Anterior cingulate cortex (tissue), 58 donors: ENCODE data around the gene TBC1D19.
"Not testable (repeated sequence)": the region's sequence is repeated elsewhere in the genome, so short reads cannot be mapped to it uniquely, and the experiment has no call there.

Source experiments
- DNase-seq, 58 donors: peaks; one replicate each; lab custom pipeline; 2025; lab: John Stamatoyannopoulos, UW

TBC1D19 gene

GRCh38 chr4:26594778-26595177, 10.9 kb downstream of the TBC1D19 start:
- DNase-seq: no peak

DNA sequence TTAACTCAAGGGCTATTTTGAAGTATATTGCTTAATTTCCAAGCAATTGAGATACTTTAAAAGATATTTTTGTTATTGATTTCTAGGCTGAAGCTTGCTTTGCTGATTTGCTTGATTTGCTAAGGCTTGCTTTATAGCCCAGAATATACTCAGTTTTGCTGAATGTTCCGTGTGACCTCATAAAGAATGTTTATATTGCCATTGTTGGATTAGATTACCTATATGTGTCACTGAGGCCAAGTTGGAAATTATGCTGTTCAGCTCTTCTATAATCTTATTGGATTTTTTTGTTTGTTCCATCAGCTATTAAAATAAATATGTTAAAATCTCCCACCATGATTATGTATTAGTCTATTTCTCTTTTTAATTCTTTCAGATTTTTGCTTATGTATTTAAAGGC, 13.0 kb downstream of the TBC1D19 start:
- DNase-seq: no peak

GRCh38 chr4:26601204-26601603, 17.3 kb downstream of the TBC1D19 start:
- no peak for DNase-seq

DNA sequence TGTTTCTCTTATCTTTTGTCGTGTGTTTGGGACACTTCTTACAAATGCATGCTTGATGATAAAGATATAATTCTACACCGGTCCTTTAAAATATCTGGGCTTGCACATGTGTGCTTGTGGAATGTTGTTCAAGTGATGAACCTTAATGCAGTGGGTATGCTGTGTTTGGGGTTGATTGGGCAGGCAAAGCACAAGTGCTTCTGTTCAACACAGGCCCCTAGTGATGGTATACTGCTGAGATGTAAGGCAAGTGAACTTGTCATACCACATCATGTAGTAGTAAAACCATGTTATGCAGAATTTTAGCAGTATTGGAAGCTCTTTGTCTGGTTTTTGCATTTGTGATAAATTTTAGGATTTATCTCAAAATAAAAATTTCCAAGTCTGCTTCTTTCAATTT, 23.9 kb downstream of the TBC1D19 start:
- no peak for DNase-seq

DNA sequence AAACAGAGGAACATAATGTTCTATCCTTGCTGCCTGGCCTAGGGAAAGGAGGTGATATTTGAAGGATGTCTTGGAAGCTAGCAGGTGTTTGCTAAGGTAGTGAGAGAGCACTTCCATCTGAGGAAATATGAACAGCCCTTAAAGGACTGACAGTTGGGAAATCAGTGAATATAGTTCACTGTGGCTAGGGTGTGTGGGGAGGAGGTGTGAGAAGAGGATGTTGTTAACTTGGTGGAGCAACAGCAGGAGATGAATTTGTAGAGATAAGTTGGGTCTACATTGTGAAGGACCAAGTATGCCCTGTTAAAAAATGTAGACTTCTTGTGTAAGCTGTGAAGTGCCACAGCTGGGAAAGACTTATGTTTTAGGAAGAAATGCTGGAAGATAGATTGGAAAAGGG, 25.5 kb downstream of the TBC1D19 start:
- DNase-seq: no peak

DNA sequence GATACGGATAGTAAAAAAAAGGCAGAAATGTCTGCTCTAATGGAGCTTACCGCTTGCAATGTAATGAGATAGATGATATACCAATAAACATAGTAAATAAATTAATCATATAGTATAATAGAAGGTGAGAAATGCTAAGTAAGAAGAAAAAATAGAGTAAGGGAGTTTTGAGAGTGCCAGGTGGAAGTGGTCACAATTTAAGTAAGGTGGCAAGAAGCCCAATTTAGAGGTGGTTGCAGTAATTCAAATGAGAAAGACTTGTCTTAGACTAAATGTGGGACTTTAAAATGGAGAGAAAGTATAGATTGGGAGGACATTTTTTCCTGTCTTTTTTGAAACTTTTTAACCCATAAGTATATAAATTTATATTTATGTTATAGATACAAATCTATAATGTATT, 26.0 kb downstream of the TBC1D19 start:
- DNase-seq: no peak

GRCh38 chr4:26611372-26611771, 27.5 kb downstream of the TBC1D19 start:
- DNase-seq: no peak

DNA sequence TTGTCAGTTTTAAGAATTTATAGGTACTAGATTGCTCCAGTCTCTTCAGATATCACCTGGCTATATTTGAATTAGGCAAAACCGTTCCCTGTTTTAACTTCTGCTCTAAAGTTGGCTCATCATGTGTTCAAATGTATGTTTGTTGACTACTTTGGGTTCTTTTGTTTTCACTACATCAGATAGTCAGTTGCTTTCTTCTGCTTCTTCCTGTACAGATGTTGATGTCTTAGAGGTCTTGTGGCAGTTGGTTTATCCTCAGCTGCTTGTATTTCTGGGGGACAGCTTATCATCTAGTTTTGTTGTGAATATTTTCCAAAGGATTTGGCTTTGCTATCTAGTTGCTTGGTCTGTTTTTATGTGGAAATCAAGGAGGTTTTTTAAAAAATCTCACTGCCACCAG, 28.0 kb downstream of the TBC1D19 start:
- DNase-seq: no peak

DNA sequence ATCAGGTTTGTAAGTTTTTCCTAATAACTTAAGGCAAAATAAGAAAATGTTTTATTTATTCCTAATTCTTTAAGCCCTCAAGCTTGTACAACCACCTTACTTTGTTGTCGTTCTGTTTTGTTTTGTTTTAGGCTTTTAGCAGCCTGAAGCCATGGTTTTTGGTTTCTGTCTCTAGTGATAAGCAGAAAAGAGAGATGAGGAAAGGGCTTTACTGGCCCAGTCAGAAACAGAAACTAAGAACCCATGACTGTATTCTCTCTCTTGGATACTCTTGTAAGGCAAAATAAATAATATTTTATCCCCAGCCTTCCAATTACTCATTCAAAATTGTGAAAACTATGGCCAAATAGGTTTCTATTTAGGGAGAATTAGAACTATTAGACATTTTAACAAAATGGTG, 29.4 kb downstream of the TBC1D19 start:
- DNase-seq: no peak

DNA sequence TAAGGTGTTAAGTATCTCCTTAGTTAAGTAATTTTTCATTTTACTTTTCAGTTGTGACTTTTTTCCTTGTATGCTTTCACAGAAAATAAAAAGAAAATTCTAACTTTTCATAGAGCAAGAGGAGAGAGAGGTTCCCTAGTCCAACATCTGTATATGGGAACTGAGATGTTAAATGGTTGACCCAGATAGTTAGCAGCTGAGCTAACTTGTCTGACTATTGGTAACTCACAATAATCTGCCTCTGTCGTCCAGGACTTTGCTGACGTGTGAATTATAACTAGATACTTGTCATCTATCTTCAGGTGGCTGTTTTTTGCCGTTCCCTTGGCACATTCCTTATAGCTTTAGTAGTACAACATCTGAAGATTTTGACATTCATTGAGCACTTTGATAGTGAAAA, 29.9 kb downstream of the TBC1D19 start:
- no peak for DNase-seq

- DNase-seq: no peak
These were observed 35.9 kb downstream of the TBC1D19 start for GRCh38 chr4:26619784-26620183.

GRCh38 chr4:26621366-26621765, 37.5 kb downstream of the TBC1D19 start:
- DNase-seq: no peak

GRCh38 chr4:26622913-26623312, 39.0 kb downstream of the TBC1D19 start:
- no peak for DNase-seq

GRCh38 chr4:26626658-26627057, 42.8 kb downstream of the TBC1D19 start:
- not testable (repeated sequence) for DNase-seq

- DNase-seq: no peak
These were observed 49.0 kb downstream of the TBC1D19 start for GRCh38 chr4:26632916-26633315.

DNA sequence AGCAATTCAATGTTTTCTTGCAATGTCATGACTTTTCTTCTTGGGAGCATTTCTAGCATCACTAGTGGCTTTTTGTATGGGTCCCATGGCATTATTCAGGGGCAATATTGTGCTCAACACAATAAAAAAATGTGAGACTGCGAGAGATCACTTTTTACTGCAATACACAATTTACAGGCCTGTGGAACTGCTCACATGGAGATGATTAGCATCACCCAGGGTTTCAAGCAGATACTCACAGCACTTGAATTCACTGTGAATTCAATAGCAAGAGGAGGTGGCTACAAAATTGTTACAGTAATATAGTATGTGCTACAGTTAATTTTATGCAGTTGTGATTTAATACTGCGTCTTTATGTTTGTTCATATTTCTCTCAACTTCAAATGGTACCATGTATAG, 50.4 kb downstream of the TBC1D19 start:
- DNase-seq: no peak

DNA sequence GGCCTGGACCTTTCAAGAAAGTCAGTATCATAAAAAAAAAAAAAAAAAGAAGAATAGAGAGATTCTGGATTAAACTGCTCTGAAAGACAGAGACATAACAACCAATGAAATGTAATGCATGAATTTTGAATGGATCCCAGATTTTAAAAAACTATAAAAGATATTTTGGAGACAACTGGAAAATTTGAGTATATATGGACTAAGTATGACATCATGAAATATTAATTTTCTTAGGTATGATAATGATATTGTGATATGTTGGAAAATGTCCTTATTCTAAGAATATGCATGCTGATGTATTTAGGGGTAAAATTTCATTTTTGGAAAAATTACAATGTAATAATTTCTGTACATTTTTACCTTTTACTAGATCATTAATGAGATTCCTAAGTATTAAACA, 52.6 kb downstream of the TBC1D19 start:
- no peak for DNase-seq

DNA sequence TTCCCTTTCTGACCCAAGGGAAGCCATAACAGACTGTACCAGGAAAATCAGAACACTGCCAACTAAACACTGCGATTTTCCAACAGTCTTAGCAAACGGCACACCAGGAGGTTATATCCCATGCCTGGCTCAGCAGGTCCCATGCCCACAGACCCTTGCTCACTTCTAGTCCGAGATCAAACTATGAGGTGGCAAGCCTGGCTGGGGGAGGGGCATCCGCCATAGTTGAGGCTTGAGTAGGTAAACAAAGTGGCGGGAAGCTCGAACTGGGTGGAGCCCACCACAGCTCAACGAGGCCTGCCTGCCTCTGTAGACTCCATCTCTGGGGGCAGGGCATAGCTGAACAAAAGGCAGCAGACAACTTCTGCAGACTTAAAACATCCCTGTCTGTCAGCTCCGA, 56.8 kb downstream of the TBC1D19 start:
- not testable (repeated sequence) for DNase-seq

DNA sequence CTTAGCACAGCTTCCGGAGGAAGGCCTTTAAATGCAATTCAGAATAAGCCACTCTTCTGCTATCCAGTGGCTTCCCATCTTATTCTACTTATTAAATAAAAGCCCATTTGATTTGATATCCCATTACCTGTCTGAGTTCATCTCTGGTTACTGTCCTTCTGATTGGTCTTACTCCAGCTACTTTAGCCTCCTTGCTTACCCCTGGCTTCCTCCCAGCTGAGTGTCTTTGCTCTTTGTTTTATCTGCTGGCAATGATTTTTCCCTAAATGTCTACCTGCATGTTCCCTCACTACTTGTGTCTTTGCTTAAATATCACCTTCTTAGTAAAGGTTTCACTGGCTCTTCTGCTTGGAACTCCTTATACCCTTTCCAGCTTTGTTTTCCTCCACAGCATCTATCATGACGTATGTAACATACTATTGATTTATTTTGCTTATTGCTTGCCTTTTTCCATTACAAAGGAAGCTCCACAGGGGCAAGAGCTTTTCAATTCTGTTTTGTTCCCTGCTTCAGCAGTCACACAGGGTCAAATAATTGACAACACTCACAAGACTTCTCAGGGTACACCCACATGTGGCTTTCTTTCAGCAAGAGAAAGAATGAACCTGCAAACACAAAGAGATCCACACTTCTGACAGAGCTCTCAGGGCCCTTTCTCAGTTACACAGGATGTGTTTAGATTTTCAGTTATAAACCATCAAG, 63.8 kb downstream of the TBC1D19 start:
- no peak for DNase-seq

GRCh38 chr4:26648260-26648659, 64.4 kb downstream of the TBC1D19 start:
- no peak for DNase-seq

DNA sequence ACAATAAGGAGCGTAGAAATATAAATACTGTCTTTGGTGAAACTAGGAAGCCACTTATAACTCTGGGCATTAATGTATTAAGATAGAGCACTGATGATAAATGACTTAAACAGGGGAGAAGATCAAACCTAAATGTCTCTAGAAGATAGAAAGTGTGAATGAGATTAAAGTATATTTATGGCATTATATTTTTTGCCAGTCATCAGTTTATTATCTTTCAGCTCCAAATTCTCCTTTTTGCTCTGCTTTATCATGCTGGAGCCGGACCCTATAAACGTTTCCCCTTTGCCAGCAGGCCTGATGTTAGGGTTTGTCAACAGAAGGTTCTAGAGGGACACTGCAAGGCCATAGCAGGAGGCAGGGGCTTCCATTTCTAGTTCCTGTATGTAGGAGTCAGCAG, 76.4 kb downstream of the TBC1D19 start:
- no peak for DNase-seq

DNA sequence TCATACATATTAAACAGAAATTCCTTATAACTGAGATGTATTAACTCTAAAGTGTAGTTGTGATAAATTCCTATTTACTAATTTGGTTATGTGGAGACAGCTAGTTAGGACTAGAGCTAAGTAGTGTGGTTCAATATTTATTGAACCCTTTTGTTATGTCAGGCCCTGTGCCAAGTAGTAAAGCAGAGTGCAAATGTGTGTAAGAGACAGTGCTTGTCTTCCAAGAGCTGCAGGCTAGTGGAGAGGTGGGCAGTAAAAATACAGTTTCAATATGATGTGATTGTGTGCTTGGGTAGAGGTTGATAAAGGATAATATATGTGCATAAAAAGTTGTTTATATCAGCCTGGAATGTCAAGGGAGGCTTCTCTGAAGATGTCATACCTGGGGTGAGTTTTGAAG, 80.0 kb downstream of the TBC1D19 start:
- no peak for DNase-seq

GRCh38 chr4:26670903-26671537, 87.1 kb downstream of the TBC1D19 start:
- no peak for DNase-seq
